Tibial artery (tissue), 4 donors: ENCODE data around the gene HP1BP3.

Source experiments
- DNase-seq, 2 donors: peaks; one replicate each; pipeline ENCODE4 v3.0.0-alpha.2; 2019
- H3K27ac ChIP-seq, 2 donors: fragments of 200-600 bp; sonication (generic) in 1 of 2; 1 replicate in 1 of 2; 2 replicates in 1 of 2; pipeline ENCODE4 v1.5.1; 2018 to 2019; ENCODE audit warnings: mild to moderate bottlenecking in 1 of 2
- H3K27me3 ChIP-seq, 2 donors: fragments of 200-600 bp; sonication (generic) in 1 of 2; one replicate each; pipeline versions ENCODE4 v1.5.1 to v1.6.0; 2016 to 2019
- H3K36me3 ChIP-seq, 3 donors: fragments of 200-600 bp; sonication (generic) in 2 of 3; one replicate each; pipeline ENCODE4 v1.5.1; 2016 to 2019; ENCODE audit warnings: mild to moderate bottlenecking in 2 of 3
- H3K4me1 ChIP-seq, 4 donors: fragments of 200-600 bp; sonication (generic) in 2 of 4; 1 replicate in 3 of 4; 2 replicates in 1 of 4; pipeline ENCODE4 v1.5.1; 2016 to 2019
- H3K4me3 ChIP-seq, 2 donors: fragments of 200-600 bp; sonication (generic) in 1 of 2; 1 replicate in 1 of 2; 2 replicates in 1 of 2; pipeline ENCODE4 v1.5.1; 2018 to 2019; ENCODE audit warnings: mild to moderate bottlenecking in 2 of 2
- H3K9me3 ChIP-seq, 3 donors: fragments of 200-600 bp; sonication (generic) in 1 of 3; one replicate each; pipeline ENCODE4 v1.5.1; 2016 to 2019
- intact Hi-C: fragments of 100-400 bp; cut with DNase I; formaldehyde crosslinking; loops from one replicate; pipeline ENCODE4 v1.15.0; 2023; ENCODE audit warnings: low total_unique reads
- TF ChIP-seq, protein P1 (sequence below), 2 experiments: fragments of 200-600 bp in 1 of 2; fragments of 450-650 bp in 1 of 2; IDR thresholded peaks; one replicate each; pipeline ENCODE4 v1.5.1; 2017 to 2019; ENCODE audit warnings: antibody characterized with exemption in 2 of 2, mild to moderate bottlenecking in 1 of 2, moderate library complexity in 1 of 2

Gene HP1BP3

DNA sequence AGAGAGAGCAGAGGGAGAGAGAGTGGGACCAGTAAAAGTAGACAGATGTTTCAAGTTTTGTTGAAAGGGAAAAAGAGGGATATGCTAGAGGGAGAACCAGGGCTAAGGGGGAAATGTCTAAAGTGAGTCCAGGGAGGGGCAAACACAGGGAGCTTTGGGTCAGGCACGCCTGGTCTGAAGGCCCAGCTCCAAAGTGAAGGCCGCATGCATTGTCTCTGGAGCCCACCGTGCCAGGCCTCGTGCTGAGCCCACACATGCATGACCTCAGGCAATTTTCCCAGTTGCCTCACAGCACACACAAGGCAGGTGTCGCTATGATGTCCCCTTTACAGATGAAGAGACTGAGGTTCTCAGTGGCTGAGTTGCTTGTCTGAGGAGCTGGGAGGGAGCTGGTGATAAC is 85.3 kb downstream of the HP1BP3 start:
- H3K27me3 ChIP-seq: no peaks in the 10 kb centered on the region
- intact Hi-C loops: no loop called here
- H3K4me3 ChIP-seq: no peak overlapping the region
- no peaks in the 10 kb centered on the region for H3K9me3 ChIP-seq
- H3K27ac ChIP-seq: no peak overlapping the region
- DNase-seq: no peak
- peaks cover 0 to 6% (median 5%) of the 10 kb centered on the region in 4 donors for H3K4me1 ChIP-seq
- TF ChIP-seq, protein P1, sequence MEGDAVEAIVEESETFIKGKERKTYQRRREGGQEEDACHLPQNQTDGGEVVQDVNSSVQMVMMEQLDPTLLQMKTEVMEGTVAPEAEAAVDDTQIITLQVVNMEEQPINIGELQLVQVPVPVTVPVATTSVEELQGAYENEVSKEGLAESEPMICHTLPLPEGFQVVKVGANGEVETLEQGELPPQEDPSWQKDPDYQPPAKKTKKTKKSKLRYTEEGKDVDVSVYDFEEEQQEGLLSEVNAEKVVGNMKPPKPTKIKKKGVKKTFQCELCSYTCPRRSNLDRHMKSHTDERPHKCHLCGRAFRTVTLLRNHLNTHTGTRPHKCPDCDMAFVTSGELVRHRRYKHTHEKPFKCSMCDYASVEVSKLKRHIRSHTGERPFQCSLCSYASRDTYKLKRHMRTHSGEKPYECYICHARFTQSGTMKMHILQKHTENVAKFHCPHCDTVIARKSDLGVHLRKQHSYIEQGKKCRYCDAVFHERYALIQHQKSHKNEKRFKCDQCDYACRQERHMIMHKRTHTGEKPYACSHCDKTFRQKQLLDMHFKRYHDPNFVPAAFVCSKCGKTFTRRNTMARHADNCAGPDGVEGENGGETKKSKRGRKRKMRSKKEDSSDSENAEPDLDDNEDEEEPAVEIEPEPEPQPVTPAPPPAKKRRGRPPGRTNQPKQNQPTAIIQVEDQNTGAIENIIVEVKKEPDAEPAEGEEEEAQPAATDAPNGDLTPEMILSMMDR (IDR thresholded peaks at IDR 0.05): no peak
- H3K36me3 ChIP-seq: no peaks in the 10 kb centered on the region

- TF ChIP-seq, protein P1 (IDR thresholded peaks at IDR 0.05): no peak
- DNase-seq: no peak
- Histone ChIP-seq H3K27me3 (no peaks in the 10 kb centered on the region), H3K4me3 (no peak overlapping the region), H3K9me3 (no peaks in the 10 kb centered on the region), H3K36me3 (no peaks in the 10 kb centered on the region), H3K27ac (no peak overlapping the region), H3K4me1 (peaks cover 0 to 9% (median 7%) of the 10 kb centered on the region in 4 donors)
- intact Hi-C loops: no loop called here
Measured at GRCh38 chr1:20701446-20701845, 85.7 kb downstream of the HP1BP3 start.

DNA sequence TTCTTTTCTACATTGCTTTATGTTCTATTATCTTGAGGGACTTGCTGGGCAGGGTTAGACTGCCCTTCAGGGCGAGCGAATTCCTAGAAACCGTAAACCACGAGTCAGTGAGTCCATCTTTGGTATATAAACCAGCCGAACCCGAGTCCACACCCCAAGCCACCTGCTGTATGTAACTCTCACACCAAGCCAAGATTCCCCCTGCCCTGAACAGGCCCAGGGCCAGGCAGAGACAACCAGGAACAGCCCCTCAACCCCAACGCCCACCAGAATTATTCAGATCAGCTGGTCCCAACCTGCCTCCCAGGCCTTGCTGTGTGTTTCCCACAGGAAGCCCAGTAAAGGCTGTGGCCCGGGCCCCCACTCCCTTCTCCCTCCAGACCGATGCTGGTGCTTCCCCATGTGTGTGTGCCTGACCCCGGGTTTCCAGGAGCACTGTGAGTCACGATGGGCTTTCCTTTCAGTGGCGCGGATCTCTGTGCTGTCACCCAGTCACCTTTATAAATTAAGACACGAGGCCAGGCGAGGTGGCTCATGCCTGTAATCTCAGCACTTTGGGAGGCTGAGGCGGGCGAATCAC is 86.4 kb downstream of the HP1BP3 start:
- no peaks in the 10 kb centered on the region for H3K9me3 ChIP-seq
- H3K27me3 ChIP-seq: no peaks in the 10 kb centered on the region
- H3K36me3 ChIP-seq: no peaks in the 10 kb centered on the region
- no peak overlapping the region for H3K27ac ChIP-seq
- peaks cover 0 to 12% (median 10%) of the 10 kb centered on the region in 4 donors for H3K4me1 ChIP-seq
- no peak for DNase-seq
- intact Hi-C loops: no loop called here
- TF ChIP-seq, protein P1 (IDR thresholded peaks at IDR 0.05): no peak
- no peak overlapping the region for H3K4me3 ChIP-seq

DNA sequence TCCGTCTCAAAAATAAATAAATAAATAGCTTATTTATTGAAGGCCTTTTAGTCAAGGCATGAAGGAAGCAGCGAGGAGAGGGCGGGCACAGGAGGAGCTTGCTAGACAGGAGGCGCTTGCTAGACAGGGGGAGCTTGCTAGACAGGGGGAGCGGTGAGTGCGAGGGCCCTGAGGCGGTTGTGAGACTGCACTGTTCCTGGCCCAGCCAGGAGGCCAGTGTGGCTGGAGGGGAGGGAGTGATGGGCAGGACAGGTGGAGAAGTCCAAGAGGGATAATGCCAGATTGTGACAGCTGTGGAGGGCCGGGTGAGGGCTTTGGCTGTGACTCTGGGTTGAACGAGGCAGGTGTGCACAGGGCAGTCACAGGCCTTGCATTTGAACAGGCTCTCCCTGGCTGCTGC is 87.5 kb downstream of the HP1BP3 start:
- Histone ChIP-seq H3K27ac (no peak overlapping the region), H3K9me3 (no peaks in the 10 kb centered on the region), H3K27me3 (no peaks in the 10 kb centered on the region), H3K4me1 (peaks cover 0 to 12% (median 10%) of the 10 kb centered on the region in 4 donors), H3K36me3 (no peaks in the 10 kb centered on the region), H3K4me3 (no peak overlapping the region)
- no peak for DNase-seq
- TF ChIP-seq, protein P1 (IDR thresholded peaks at IDR 0.05): no peak
- intact Hi-C loops: no loop called here

DNA sequence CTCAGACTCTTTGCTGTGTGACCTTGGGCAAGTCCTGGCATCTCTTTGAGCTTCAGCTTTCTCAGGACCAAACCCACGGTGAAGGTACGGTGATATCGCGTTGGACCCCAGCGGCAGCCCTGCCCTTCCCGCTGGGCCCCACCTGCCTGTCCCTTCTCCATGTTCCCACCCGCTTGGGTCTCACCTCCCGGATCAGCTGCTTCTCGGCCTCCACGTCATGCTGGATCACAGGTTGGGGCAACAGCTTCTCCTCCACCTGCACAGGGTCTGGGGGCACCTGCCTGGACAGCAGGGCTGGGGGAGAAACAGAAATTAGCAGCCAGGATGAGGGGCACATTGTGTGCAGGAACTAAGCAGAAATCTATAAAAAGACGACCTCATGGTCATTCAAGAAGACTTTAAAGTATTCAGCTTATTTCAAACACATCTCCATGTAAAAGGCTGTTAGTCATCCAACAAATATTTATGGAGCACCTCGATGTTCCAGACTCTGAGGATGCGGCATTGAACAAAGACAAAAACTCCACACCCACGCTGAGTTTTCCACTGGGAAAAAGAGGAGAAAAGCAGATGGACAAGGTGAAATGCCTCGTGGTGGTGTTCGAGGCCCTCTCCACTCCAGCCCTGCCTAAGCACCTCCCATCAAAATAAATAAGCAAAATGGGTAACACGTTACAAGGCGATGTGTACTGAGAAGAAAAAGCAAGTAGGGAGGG is 88.8 kb downstream of the HP1BP3 start:
- Histone ChIP-seq H3K36me3 (no peaks in the 10 kb centered on the region), H3K4me1 (peaks cover 0 to 12% (median 10%) of the 10 kb centered on the region in 4 donors), H3K9me3 (no peaks in the 10 kb centered on the region), H3K27ac (no peak overlapping the region), H3K4me3 (no peak overlapping the region), H3K27me3 (no peaks in the 10 kb centered on the region)
- no peak for DNase-seq
- TF ChIP-seq, protein P1 (IDR thresholded peaks at IDR 0.05): no peak
- intact Hi-C loops: no loop called here
